Peyer's patch (tissue), 4 donors: ENCODE results near the gene TRAF3.

ENCODE experiments used
- CTCF ChIP-seq, 6 experiments: fragments of 450-650 bp in 4 of 6; fragments of 200-600 bp in 2 of 6; sonication (generic) in 1 of 6; IDR thresholded peaks; one replicate each; pipeline ENCODE4 v1.5.1; 2017 to 2019; ENCODE audit warnings: antibody characterized with exemption in 6 of 6, mild to moderate bottlenecking in 3 of 6, moderate library complexity in 1 of 6
- POLR2A ChIP-seq, 2 donors: fragments of 450-650 bp; IDR thresholded peaks; one replicate each; pipeline ENCODE4 v1.5.1; 2017; ENCODE audit warnings: antibody characterized with exemption in 2 of 2, mild to moderate bottlenecking in 2 of 2, moderate library complexity in 2 of 2

- no peak for TF ChIP-seq CTCF (IDR thresholded peaks at IDR 0.05)
- TF ChIP-seq POLR2A (IDR thresholded peaks at IDR 0.05) = no peak
Observed at GRCh38 chr14:102734436-102734835, 42.8 kb upstream of the TRAF3 start.
